Measurements from ENCODE around the gene R3HCC1L.

The R3HCC1L gene

DNA sequence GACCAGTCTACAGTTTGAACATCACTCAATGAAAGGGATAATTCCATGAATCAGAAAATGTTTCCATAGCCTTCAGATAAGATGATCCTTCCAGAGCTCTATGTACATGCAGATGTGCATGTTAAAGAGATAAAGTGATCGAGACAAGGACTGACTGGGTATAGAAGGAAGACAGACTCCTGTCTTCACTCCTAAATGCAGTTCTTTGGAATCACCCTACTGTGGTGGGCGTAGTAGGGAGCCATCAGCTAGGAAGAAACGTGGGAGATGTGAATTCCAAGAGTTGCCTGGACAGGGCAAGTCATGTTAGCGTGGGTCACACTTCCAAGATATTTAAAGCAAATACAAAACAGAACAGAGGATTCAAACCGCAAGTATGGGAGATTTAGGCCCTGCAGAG lies 109.7 kb downstream of the R3HCC1L start:
- TF ChIP-seq, protein P1, sequence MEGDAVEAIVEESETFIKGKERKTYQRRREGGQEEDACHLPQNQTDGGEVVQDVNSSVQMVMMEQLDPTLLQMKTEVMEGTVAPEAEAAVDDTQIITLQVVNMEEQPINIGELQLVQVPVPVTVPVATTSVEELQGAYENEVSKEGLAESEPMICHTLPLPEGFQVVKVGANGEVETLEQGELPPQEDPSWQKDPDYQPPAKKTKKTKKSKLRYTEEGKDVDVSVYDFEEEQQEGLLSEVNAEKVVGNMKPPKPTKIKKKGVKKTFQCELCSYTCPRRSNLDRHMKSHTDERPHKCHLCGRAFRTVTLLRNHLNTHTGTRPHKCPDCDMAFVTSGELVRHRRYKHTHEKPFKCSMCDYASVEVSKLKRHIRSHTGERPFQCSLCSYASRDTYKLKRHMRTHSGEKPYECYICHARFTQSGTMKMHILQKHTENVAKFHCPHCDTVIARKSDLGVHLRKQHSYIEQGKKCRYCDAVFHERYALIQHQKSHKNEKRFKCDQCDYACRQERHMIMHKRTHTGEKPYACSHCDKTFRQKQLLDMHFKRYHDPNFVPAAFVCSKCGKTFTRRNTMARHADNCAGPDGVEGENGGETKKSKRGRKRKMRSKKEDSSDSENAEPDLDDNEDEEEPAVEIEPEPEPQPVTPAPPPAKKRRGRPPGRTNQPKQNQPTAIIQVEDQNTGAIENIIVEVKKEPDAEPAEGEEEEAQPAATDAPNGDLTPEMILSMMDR (IDR thresholded peaks at IDR 0.05): no peak
- Histone ChIP-seq H3K4me3 (ENCODE audit: low read depth in 1 of 2, low read length in 1 of 2) (no peak overlapping the region), H3K9me3 (no peaks in the 10 kb centered on the region), H3K36me3 (peaks cover 87% of the 10 kb centered on the region), H3K27ac (no peak overlapping the region), H3K27me3 (no peaks in the 10 kb centered on the region), H3K4me1 (ENCODE audit: control insufficient read depth in 1 of 2, insufficient read depth in 1 of 2, low read depth in 1 of 2, low read length in 1 of 2) (no peaks in the 10 kb centered on the region)

DNA sequence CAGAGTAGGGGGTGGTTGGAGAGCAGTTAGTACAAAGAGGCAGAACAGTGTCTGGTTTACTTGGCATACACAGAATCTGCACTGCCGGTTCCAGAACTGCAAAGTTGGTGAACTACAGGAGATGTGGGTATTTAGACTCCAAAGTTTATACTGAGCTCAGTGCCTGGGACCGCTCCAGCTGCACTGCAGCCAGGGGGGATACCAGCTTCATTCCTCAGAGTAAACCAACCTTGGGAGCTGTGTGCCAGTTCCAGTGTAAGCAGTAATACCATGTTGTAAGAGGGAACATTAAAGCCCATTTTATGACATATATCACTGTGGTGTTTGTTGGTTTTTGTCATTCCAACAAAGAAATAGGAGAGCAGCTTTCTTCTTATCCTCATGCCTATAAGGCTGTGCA lies 110.1 kb downstream of the R3HCC1L start:
- TF ChIP-seq, protein P1 (IDR thresholded peaks at IDR 0.05): no peak
- no peak overlapping the region for H3K4me3 ChIP-seq (ENCODE audit: low read depth in 1 of 2, low read length in 1 of 2)

DNA sequence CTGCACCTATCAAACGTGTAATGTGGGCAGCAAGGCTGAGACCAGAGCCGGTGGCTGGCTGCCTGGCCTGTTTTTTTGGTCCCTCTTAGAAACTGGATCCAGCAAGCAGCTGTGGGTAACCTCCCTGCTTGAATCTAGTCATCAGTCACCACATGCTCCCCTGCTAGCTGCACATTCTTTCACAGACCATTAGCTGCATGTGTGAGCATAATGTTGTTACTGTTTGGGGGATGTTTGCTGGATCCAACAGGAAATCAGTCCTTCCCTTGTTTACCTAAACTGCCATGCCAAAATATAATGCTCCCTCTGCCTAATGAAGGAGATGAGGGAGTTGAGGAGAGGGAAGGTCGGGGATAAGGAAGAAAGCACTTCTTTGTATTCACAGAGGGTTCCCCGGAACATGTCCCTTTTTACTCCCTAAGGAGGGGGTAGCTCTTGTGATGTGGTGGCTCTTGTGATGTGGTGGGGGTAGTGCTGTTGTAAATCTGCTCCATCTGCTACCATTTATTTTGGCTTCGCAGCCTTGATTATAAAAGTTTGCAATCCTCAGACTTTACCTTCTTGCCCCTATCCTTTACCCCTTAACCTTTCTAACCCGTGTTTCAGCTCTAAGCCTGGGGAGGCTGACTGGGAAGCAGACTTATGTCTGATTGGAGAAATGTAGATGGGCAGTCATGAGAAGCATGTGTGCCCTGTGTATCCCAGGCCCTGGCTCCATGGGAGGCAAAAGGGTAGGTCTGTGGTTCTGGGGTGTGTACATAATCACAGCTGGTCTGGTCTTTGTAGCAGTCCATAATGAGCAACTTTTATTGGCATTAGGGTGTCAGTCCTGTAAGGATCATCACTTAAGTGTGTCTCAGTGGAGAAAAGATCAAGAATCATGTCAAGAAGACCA lies 112.7 kb downstream of the R3HCC1L start:
- TF ChIP-seq, protein P1 (IDR thresholded peaks at IDR 0.05): no peak
- Histone ChIP-seq H3K4me1 (ENCODE audit: control insufficient read depth in 1 of 2, insufficient read depth in 1 of 2, low read depth in 1 of 2, low read length in 1 of 2) (no peaks in the 10 kb centered on the region), H3K36me3 (peaks cover 94% of the 10 kb centered on the region), H3K27ac (no peak overlapping the region), H3K9me3 (no peaks in the 10 kb centered on the region), H3K27me3 (no peaks in the 10 kb centered on the region), H3K4me3 (ENCODE audit: low read depth in 1 of 2, low read length in 1 of 2) (no peak overlapping the region)

More for the DNA sequence above, 110.1 kb downstream of the R3HCC1L start:
- peaks cover 87% of the 10 kb centered on the region for H3K36me3 ChIP-seq
- no peaks in the 10 kb centered on the region for H3K9me3 ChIP-seq
- no peaks in the 10 kb centered on the region for H3K4me1 ChIP-seq (ENCODE audit: control insufficient read depth in 1 of 2, insufficient read depth in 1 of 2, low read depth in 1 of 2, low read length in 1 of 2)
- H3K27me3 ChIP-seq: no peaks in the 10 kb centered on the region
- no peak overlapping the region for H3K27ac ChIP-seq

DNA sequence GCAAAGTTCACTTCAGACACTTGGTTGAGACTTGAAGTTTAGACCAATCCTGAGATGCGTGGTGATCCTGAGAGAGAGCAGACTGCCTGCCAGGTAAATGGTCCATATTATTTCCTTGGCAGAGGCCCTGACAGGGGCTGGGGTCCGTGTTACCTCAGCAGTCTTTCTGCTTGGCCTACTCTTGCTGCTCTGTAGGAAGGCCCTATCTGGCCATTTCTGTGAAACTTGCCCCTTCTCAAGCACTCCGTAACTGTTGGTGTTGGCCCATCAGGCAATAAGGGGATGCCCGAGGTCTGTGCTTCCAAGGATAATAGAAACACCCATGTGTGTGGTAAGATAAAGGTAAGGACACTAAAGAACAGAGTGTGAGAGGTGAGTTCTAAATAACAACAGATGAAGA lies 113.6 kb downstream of the R3HCC1L start:
- Histone ChIP-seq H3K27ac (no peak overlapping the region), H3K27me3 (no peaks in the 10 kb centered on the region), H3K36me3 (peaks cover 92% of the 10 kb centered on the region), H3K4me3 (ENCODE audit: low read depth in 1 of 2, low read length in 1 of 2) (no peak overlapping the region), H3K4me1 (ENCODE audit: control insufficient read depth in 1 of 2, insufficient read depth in 1 of 2, low read depth in 1 of 2, low read length in 1 of 2) (no peaks in the 10 kb centered on the region), H3K9me3 (no peaks in the 10 kb centered on the region)
- TF ChIP-seq, protein P1 (IDR thresholded peaks at IDR 0.05): no peak

DNA sequence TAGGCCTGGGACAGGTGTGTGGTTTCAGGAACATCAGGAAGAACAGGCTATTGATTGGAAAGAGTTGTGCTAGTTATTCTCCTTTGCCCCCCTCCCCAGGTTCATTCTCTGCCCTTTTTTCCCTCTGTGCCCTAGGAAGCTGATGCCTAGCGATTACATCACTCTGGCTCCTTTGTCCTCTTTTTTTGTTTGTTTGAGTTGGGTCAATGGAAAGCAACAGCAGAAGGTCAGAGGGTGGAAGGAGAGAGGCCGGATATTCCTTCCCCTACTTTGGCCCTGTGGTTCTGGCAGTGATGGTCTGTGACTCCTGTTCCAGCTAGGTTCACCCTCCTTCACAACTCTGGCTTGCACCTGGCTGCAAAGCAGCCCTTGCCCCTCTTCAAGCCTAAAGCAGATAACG lies 114.7 kb downstream of the R3HCC1L start:
- TF ChIP-seq, protein P1 (IDR thresholded peaks at IDR 0.05): no peak
- H3K27me3 ChIP-seq: no peaks in the 10 kb centered on the region
- no peak overlapping the region for H3K4me3 ChIP-seq (ENCODE audit: low read depth in 1 of 2, low read length in 1 of 2)
- H3K9me3 ChIP-seq: no peaks in the 10 kb centered on the region
- no peak overlapping the region for H3K27ac ChIP-seq
- no peaks in the 10 kb centered on the region for H3K4me1 ChIP-seq (ENCODE audit: control insufficient read depth in 1 of 2, insufficient read depth in 1 of 2, low read depth in 1 of 2, low read length in 1 of 2)
- peaks cover 87% of the 10 kb centered on the region for H3K36me3 ChIP-seq
